H9 (cell line): ENCODE measurements around the gene FBXO17. TPM values are rescaled to one million over a fixed set of nuclear protein-coding genes. Genes with fewer than 3 reads are reported as not detected.
"Not testable (repeated sequence)": the region's sequence is repeated elsewhere in the genome, so short reads cannot be mapped to it uniquely, and the experiment has no call there.

Source experiments
- DNase-seq: peaks from one replicate; pipeline ENCODE4 v3.0.0-alpha.2; 2017
- H2AFZ ChIP-seq: one replicate; pipeline ENCODE4 v1.6.1; 2013; ENCODE audit warnings: mild to moderate bottlenecking, low read length, control low read depth, moderate library complexity
- H2AK5ac ChIP-seq: 2 replicates; pipeline ENCODE4 v1.6.1; 2013; ENCODE audit warnings: low read length, control low read depth, mixed read lengths; ENCODE audit not compliant: insufficient read length
- H2BK120ac ChIP-seq: one replicate; pipeline ENCODE4 v1.6.1; 2013; ENCODE audit warnings: low read depth, mild to moderate bottlenecking, low read length, control low read depth, inconsistent platforms; ENCODE audit not compliant: poor library complexity, severe bottlenecking
- H2BK12ac ChIP-seq: 2 replicates; pipeline ENCODE4 v1.6.1; 2013; ENCODE audit warnings: low read length, control low read depth, mixed read lengths, low read depth; ENCODE audit not compliant: insufficient read length
- H2BK15ac ChIP-seq: 2 replicates; pipeline ENCODE4 v1.6.1; 2013; ENCODE audit warnings: low read depth, low read length, control low read depth
- H2BK20ac ChIP-seq: one replicate; pipeline ENCODE4 v1.6.1; 2013; ENCODE audit warnings: low read depth, mild to moderate bottlenecking, low read length, control low read depth, inconsistent platforms; ENCODE audit not compliant: poor library complexity, severe bottlenecking
- H2BK5ac ChIP-seq: 2 replicates; pipeline ENCODE4 v1.6.1; 2013; ENCODE audit warnings: low read length, control low read depth, mixed read lengths; ENCODE audit not compliant: insufficient read length
- H3K14ac ChIP-seq: 2 replicates; pipeline ENCODE4 v1.6.1; 2013; ENCODE audit warnings: low read length, control low read depth; ENCODE audit not compliant: insufficient read depth
- H3K18ac ChIP-seq: 2 replicates; pipeline ENCODE4 v1.6.1; 2013; ENCODE audit warnings: low read depth, mild to moderate bottlenecking, mixed read lengths, low read length, control low read depth; ENCODE audit not compliant: insufficient read length
- H3K23ac ChIP-seq: 2 replicates; pipeline ENCODE4 v1.6.1; 2013; ENCODE audit warnings: low read length, control low read depth, mixed read lengths, low read depth; ENCODE audit not compliant: insufficient read length
- H3K23me2 ChIP-seq: 2 replicates; pipeline ENCODE4 v1.6.1; 2013; ENCODE audit warnings: low read depth, mild to moderate bottlenecking, mixed read lengths, low read length, control low read depth; ENCODE audit not compliant: insufficient read length, poor library complexity, severe bottlenecking
- H3K27ac ChIP-seq: 2 replicates; pipeline ENCODE4 v1.5.1; 2013; ENCODE audit warnings: low read length, control low read depth, mixed read lengths, low read depth; ENCODE audit not compliant: insufficient read length
- H3K27me3 ChIP-seq: 2 replicates; pipeline ENCODE4 v1.6.1; 2013; ENCODE audit warnings: low read length, control low read depth, inconsistent platforms; ENCODE audit not compliant: insufficient read depth
- H3K4ac ChIP-seq: 2 replicates; pipeline ENCODE4 v1.6.1; 2013; ENCODE audit warnings: low read depth, mild to moderate bottlenecking, control low read depth, inconsistent platforms, low read length, moderate library complexity
- H3K4me1 ChIP-seq: 2 replicates; pipeline ENCODE4 v1.6.1; 2013; ENCODE audit warnings: low read length, control low read depth, inconsistent platforms; ENCODE audit not compliant: insufficient read depth
- H3K4me2 ChIP-seq: 2 replicates; pipeline ENCODE4 v1.6.1; 2013; ENCODE audit warnings: low read length, control low read depth, mixed read lengths; ENCODE audit not compliant: insufficient read length, insufficient read depth
- H3K56ac ChIP-seq: 2 replicates; pipeline ENCODE4 v1.6.1; 2013; ENCODE audit warnings: low read depth, mild to moderate bottlenecking, mixed read lengths, low read length, control low read depth; ENCODE audit not compliant: insufficient read length
- H3K79me1 ChIP-seq: 2 replicates; pipeline ENCODE4 v1.6.1; 2013; ENCODE audit warnings: low read depth, mild to moderate bottlenecking, moderate library complexity, low read length, control low read depth, inconsistent platforms; ENCODE audit not compliant: insufficient read depth, poor library complexity, severe bottlenecking
- H3K79me2 ChIP-seq: 2 replicates; pipeline ENCODE4 v1.6.1; 2013; ENCODE audit warnings: low read length, control low read depth, inconsistent platforms; ENCODE audit not compliant: insufficient read depth
- H3K9ac ChIP-seq: 2 replicates; pipeline ENCODE4 v1.6.1; 2013; ENCODE audit warnings: low read length, control low read depth, mixed read lengths; ENCODE audit not compliant: insufficient read length; ENCODE audit errors: extremely low read depth
- H3K9me3 ChIP-seq: one replicate; pipeline ENCODE4 v1.6.1; 2013; ENCODE audit warnings: low read depth, low read length, inconsistent platforms; ENCODE audit not compliant: control insufficient read depth
- H3T11ph ChIP-seq: one replicate; pipeline ENCODE4 v1.6.1; 2013; ENCODE audit warnings: mild to moderate bottlenecking, low read length, control low read depth, inconsistent platforms
- H4K20me1 ChIP-seq: one replicate; pipeline ENCODE4 v1.6.1; 2013; ENCODE audit not compliant: control insufficient read depth, insufficient read length, insufficient read depth
- H4K5ac ChIP-seq: 2 replicates; pipeline ENCODE4 v1.6.1; 2013; ENCODE audit warnings: low read depth, mild to moderate bottlenecking, mixed read lengths, low read length, control low read depth; ENCODE audit not compliant: insufficient read length
- H4K8ac ChIP-seq: replicated peaks from 2 replicates; pipeline ENCODE4 v1.6.1; 2013; ENCODE audit warnings: low read length, control low read depth, mixed read lengths, low read depth; ENCODE audit not compliant: insufficient read length
- H4K91ac ChIP-seq: 2 replicates; pipeline ENCODE4 v1.6.1; 2013; ENCODE audit warnings: low read depth, mild to moderate bottlenecking, moderate library complexity, mixed read lengths, low read length, control low read depth; ENCODE audit not compliant: insufficient read length
- H3K27ac Mint-ChIP-seq, 3 experiments: 2 replicates in 2 of 3; 3 replicates in 1 of 3; pipeline ENCODE4 v1.8.0; 2020 to 2021; ENCODE audit warnings: mixed read lengths in 3 of 3, mild to moderate bottlenecking in 1 of 3, moderate library complexity in 1 of 3
- H3K27me3 Mint-ChIP-seq: 2 replicates; pipeline ENCODE4 v1.8.0; 2021; ENCODE audit warnings: low read depth, mild to moderate bottlenecking, moderate library complexity, mixed read lengths
- H3K36me3 Mint-ChIP-seq, 3 experiments: 2 replicates in 2 of 3; 3 replicates in 1 of 3; pipeline ENCODE4 v1.8.0; 2020 to 2021; ENCODE audit warnings: low read depth in 3 of 3, mixed read lengths in 3 of 3; ENCODE audit not compliant: insufficient read depth in 1 of 3
- H3K4me1 Mint-ChIP-seq, 2 experiments: 2 replicates each; pipeline ENCODE4 v1.8.0; 2020; ENCODE audit warnings: mixed read lengths in 2 of 2
- H3K4me3 Mint-ChIP-seq, 2 experiments: 2 replicates in 1 of 2; 3 replicates in 1 of 2; pipeline ENCODE4 v1.8.0; 2020 to 2021; ENCODE audit warnings: mild to moderate bottlenecking in 2 of 2, mixed read lengths in 2 of 2, moderate library complexity in 1 of 2
- H3K9me3 Mint-ChIP-seq, 2 experiments: 2 replicates in 1 of 2; 3 replicates in 1 of 2; pipeline ENCODE4 v1.8.0; 2020; ENCODE audit warnings: mild to moderate bottlenecking in 2 of 2, mixed read lengths in 2 of 2, moderate library complexity in 1 of 2
- WGBS: extraction: QIAGEN DNeasy Blood & Tissue Kit; methylation state at CpG from one replicate; pipeline ENCODE4 v1.1.7; 2013; ENCODE audit warnings: missing lambda C conversion rate, low lambda C conversion rate, mixed read lengths; ENCODE audit not compliant: insufficient read length; ENCODE audit errors: extremely low coverage; 5-methylcytosine and 5-hydroxymethylcytosine counted together
- total RNA-seq: library from RNA; stranded (reverse); gene quantifications from 2 replicates; pipeline ENCODE4 v1.2.1, GENCODE V29; 2021
- TF ChIP-seq, protein P1 (sequence below): fragments of 200-600 bp; sonication (generic); conservative IDR thresholded peaks from 3 replicates; pipeline ENCODE4 v1.8.0; 2021; ENCODE audit warnings: antibody characterized with exemption, mild to moderate bottlenecking

The FBXO17 gene
- total RNA-seq, 1 experiment from 2014 or later, result 25.5 TPM

DNA sequence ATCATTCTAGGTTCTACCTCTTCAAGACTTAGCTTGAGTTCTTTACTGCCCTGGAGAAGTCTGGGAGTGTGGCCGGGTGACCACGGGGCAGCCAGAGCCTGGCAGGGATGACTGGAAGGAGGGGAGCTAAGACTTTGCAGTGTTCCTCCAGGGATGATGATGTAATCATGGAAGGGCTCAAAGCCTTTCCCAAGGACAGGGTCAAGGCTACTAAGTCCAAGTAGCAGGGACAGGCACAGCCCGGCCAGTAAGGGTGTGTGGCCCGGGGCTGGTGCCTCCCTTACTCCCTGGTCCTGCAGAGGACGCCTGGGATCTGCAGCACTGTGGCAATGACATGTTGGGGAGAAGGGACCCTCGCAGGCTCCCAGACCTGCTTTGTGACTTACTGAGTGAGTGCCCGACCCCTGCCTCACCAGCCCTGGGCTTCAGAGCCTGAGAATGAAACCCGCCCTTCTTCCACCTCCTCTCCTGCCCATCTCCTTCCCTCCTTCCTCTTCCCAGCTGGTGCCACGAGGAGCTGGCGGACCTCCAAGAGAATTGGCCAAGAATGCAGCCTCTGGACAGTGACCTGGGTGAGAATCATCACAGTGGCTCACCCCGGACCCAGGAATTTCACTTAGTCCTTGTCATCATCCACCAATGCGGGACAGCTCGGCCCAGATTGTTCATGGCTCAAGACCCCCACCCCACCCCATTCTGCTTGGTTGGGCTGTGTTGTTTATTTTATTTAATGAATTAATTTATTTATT lies 15.6 kb upstream of the FBXO17 start:
- no peaks in the 10 kb centered on the region for H3K23me2 ChIP-seq
- H3K4me1 ChIP-seq, result no peaks in the 10 kb centered on the region; the same call in 1 of the 2 replicates
- H2BK12ac ChIP-seq, result no peak overlapping the region
- no peak overlapping the region for H4K5ac ChIP-seq
- no peak overlapping the region for H2AFZ ChIP-seq
- TF ChIP-seq, protein P1, sequence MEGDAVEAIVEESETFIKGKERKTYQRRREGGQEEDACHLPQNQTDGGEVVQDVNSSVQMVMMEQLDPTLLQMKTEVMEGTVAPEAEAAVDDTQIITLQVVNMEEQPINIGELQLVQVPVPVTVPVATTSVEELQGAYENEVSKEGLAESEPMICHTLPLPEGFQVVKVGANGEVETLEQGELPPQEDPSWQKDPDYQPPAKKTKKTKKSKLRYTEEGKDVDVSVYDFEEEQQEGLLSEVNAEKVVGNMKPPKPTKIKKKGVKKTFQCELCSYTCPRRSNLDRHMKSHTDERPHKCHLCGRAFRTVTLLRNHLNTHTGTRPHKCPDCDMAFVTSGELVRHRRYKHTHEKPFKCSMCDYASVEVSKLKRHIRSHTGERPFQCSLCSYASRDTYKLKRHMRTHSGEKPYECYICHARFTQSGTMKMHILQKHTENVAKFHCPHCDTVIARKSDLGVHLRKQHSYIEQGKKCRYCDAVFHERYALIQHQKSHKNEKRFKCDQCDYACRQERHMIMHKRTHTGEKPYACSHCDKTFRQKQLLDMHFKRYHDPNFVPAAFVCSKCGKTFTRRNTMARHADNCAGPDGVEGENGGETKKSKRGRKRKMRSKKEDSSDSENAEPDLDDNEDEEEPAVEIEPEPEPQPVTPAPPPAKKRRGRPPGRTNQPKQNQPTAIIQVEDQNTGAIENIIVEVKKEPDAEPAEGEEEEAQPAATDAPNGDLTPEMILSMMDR, result no peak
- WGBS, result no CpG with 5 or more reads among the region's 13 CpGs
- no peaks in the 10 kb centered on the region for H4K20me1 ChIP-seq
- DNase-seq, result no peak
- Mint-ChIP-seq H3K36me3 (no peaks in the 10 kb centered on the region), H3K4me1 (peaks cover 6 to 10% of the 10 kb centered on the region in 2 experiments), H3K4me3 (peak overlapping the region in 1 of 2 experiments; percentile 54; a peak in 1 of 5 replicates), H3K9me3 (no peaks in the 10 kb centered on the region), H3K27me3 (peaks cover 10% of the 10 kb centered on the region), H3K27ac (no peak overlapping the region)
- H2BK20ac ChIP-seq, result no peak overlapping the region
- H3K27ac ChIP-seq, result no peak overlapping the region
- no peak overlapping the region for H3T11ph ChIP-seq
- no peak overlapping the region for H2BK120ac ChIP-seq
- H2BK5ac ChIP-seq, result no peak overlapping the region
- no peak overlapping the region for H3K23ac ChIP-seq
- H4K91ac ChIP-seq, result no peak overlapping the region
- no peak overlapping the region for H3K18ac ChIP-seq
- H2AK5ac ChIP-seq, result no peak overlapping the region
- no peak overlapping the region for H3K9ac ChIP-seq
- H2BK15ac ChIP-seq, result no peak overlapping the region
- no peaks in the 10 kb centered on the region for H3K27me3 ChIP-seq
- no peak overlapping the region for H3K4me2 ChIP-seq
- H3K4ac ChIP-seq, result no peak overlapping the region
- no peaks in the 10 kb centered on the region for H3K79me1 ChIP-seq
- H4K8ac ChIP-seq, result no peak overlapping the region
- H3K9me3 ChIP-seq, result no peaks in the 10 kb centered on the region
- no peak overlapping the region for H3K14ac ChIP-seq
- H3K56ac ChIP-seq, result no peak overlapping the region
- no peaks in the 10 kb centered on the region for H3K79me2 ChIP-seq

DNA sequence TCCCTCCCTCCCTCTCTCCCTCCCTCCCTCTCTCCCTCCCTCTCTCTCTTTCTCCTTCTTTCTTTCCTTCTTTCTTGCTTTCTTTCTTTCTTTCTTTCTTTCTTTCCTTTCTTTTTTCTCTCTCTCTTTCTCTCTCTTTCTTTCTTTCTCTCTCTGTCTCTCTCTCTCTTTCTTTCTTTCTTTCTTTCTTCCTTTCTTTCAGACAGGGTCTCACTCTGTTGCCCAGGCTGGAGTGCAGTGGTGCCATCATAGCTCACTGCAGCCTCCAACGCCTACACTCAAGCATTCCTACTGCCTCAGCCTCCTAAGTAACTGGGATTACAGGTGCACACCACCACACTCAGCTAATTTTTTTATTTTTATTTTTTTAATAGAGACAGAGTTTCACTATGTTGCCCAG lies 14.1 kb upstream of the FBXO17 start:
- not testable (repeated sequence) for H3K79me1 ChIP-seq, H2BK120ac ChIP-seq, H3K9me3 Mint-ChIP-seq, H3K4me1 Mint-ChIP-seq, H3K56ac ChIP-seq, H3K23me2 ChIP-seq, H3K4me2 ChIP-seq, H2BK5ac ChIP-seq, H3T11ph ChIP-seq, DNase-seq, H4K8ac ChIP-seq, H2AK5ac ChIP-seq, H4K20me1 ChIP-seq, H2BK15ac ChIP-seq, H3K9me3 ChIP-seq, H2BK20ac ChIP-seq, H3K23ac ChIP-seq, H3K36me3 Mint-ChIP-seq, H3K4me1 ChIP-seq, H3K9ac ChIP-seq, H4K5ac ChIP-seq, H3K18ac ChIP-seq, H2AFZ ChIP-seq, H4K91ac ChIP-seq, H3K4ac ChIP-seq, H3K14ac ChIP-seq, H3K79me2 ChIP-seq, H2BK12ac ChIP-seq, H3K4me3 Mint-ChIP-seq, H3K27me3 ChIP-seq, H3K27ac ChIP-seq
- peak overlapping the region in 1 of 3 experiments; percentile 77; a peak in 2 of 7 replicates for H3K27ac Mint-ChIP-seq
- peaks cover 19% of the 10 kb centered on the region for H3K27me3 Mint-ChIP-seq
- no CpG with 5 or more reads among the region's 1 CpG for WGBS
